ENCODE measurements around the gene STOX2. TPM values are rescaled to one million over a fixed set of nuclear protein-coding genes. Genes with fewer than 3 reads are reported as not detected.

Gene STOX2
- total and polyA plus RNA-seq, 10 of the 15 experiments (the other 5 are each of a cell fraction or from before 2014, with no cell fraction given) = 0.01 to 1.2 (median 0.18) TPM; not detected in 4

GRCh38 chr4:183855323-183856190, 49.5 kb upstream of the STOX2 start (continued):
- TF ChIP-seq GABPA (IDR thresholded peaks at IDR 0.05; ENCODE audit: low read depth) = no peak
- no peak for TF ChIP-seq IRF3 (IDR thresholded peaks at IDR 0.05)
- TF ChIP-seq SIX5 (IDR thresholded peaks at IDR 0.05; ENCODE audit: low read depth, low read length, severe bottlenecking) = no peak
- TF ChIP-seq ZBTB40 (IDR thresholded peaks at IDR 0.05; ENCODE audit: borderline replicate concordance) = no peak

- DNase-seq (ENCODE audit: low read depth, low spot score) (no peak), ATAC-seq (no peak), FAIRE-seq (no peak)
- no peak overlapping the region for H3K4me2 ChIP-seq (ENCODE audit: control insufficient read depth, insufficient read depth)
- ChIA-PET SMC1A (ENCODE audit: uncharacterized antibody, unreplicated experiment) (no interaction called here), RAD21 (ENCODE audit: unreplicated experiment) (no interaction called here), POLR2A (no interaction called here), CTCF (no interaction called here)
- intact Hi-C loops (cut with micrococcal nuclease; ENCODE audit: unreplicated experiment) = no loop called here
- 35% methylated on average over 5 of the region's 5 CpGs for WGBS (ENCODE audit: insufficient coverage, insufficient replicate concordance, low lambda C conversion rate, missing lambda C conversion rate)
- H3K4me1 ChIP-seq (ENCODE audit: control insufficient read depth, insufficient read depth, low read length) = no peaks in the 10 kb centered on the region
- H3K27me3 ChIP-seq (replicated peaks in 1 of 2; ENCODE audit: control insufficient read depth in 2 of 2, insufficient read depth in 2 of 2, low read length in 1 of 2) = peaks cover 2% of the 10 kb centered on the region in 2 experiments; a peak in 2 of 4 replicates
- H3K27ac ChIP-seq (ENCODE audit: control insufficient read depth, insufficient read depth) = no peak overlapping the region
- no peaks in the 10 kb centered on the region for H3K9me3 ChIP-seq (replicated peaks; ENCODE audit: control insufficient read depth, insufficient read depth, low read length)
- no peaks in the 10 kb centered on the region for H3K36me3 ChIP-seq (ENCODE audit: control insufficient read depth in 2 of 2, insufficient read depth in 2 of 2, low read length in 1 of 2)
- in situ Hi-C loops (cut with MboI) = no loop called here
- no peaks in the 10 kb centered on the region for H3K79me2 ChIP-seq (ENCODE audit: control insufficient read depth, insufficient read depth, low read length)
- H4K20me1 ChIP-seq (ENCODE audit: control insufficient read depth, insufficient read depth) = no peaks in the 10 kb centered on the region
- no peak overlapping the region for H3K9ac ChIP-seq (ENCODE audit: control insufficient read depth, insufficient read depth, low read length)
- no TSS peak for BruUV-seq (replicated peaks)
- H3K4me3 ChIP-seq = no peak overlapping the region
- H2AFZ ChIP-seq (ENCODE audit: control insufficient read depth, low read depth, low read length) = no peak overlapping the region
- TF ChIP-seq, protein P1, sequence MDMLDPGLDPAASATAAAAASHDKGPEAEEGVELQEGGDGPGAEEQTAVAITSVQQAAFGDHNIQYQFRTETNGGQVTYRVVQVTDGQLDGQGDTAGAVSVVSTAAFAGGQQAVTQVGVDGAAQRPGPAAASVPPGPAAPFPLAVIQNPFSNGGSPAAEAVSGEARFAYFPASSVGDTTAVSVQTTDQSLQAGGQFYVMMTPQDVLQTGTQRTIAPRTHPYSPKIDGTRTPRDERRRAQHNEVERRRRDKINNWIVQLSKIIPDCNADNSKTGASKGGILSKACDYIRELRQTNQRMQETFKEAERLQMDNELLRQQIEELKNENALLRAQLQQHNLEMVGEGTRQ (IDR thresholded peaks at IDR 0.05; ENCODE audit: borderline replicate concordance, low read depth, low read length) = no peak
- TF ChIP-seq EZH2 (IDR thresholded peaks at IDR 0.05; ENCODE audit: borderline replicate concordance, control insufficient read depth, low read depth, low read length) (no peak), MXI1 (IDR thresholded peaks at IDR 0.05; ENCODE audit: low read depth, low read length) (no peak), IKZF1 (conservative IDR thresholded peaks at IDR 0.05) (no peak), KLF5 (IDR thresholded peaks at IDR 0.05; ENCODE audit: partially characterized antibody) (no peak), FOS (IDR thresholded peaks at IDR 0.05; ENCODE audit: borderline replicate concordance, extremely low read depth, insufficient read length) (no peak)
- TF ChIP-seq, protein P2, sequence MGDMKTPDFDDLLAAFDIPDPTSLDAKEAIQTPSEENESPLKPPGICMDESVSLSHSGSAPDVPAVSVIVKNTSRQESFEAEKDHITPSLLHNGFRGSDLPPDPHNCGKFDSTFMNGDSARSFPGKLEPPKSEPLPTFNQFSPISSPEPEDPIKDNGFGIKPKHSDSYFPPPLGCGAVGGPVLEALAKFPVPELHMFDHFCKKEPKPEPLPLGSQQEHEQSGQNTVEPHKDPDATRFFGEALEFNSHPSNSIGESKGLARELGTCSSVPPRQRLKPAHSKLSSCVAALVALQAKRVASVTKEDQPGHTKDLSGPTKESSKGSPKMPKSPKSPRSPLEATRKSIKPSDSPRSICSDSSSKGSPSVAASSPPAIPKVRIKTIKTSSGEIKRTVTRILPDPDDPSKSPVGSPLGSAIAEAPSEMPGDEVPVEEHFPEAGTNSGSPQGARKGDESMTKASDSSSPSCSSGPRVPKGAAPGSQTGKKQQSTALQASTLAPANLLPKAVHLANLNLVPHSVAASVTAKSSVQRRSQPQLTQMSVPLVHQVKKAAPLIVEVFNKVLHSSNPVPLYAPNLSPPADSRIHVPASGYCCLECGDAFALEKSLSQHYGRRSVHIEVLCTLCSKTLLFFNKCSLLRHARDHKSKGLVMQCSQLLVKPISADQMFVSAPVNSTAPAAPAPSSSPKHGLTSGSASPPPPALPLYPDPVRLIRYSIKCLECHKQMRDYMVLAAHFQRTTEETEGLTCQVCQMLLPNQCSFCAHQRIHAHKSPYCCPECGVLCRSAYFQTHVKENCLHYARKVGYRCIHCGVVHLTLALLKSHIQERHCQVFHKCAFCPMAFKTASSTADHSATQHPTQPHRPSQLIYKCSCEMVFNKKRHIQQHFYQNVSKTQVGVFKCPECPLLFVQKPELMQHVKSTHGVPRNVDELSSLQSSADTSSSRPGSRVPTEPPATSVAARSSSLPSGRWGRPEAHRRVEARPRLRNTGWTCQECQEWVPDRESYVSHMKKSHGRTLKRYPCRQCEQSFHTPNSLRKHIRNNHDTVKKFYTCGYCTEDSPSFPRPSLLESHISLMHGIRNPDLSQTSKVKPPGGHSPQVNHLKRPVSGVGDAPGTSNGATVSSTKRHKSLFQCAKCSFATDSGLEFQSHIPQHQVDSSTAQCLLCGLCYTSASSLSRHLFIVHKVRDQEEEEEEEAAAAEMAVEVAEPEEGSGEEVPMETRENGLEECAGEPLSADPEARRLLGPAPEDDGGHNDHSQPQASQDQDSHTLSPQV (IDR thresholded peaks at IDR 0.05) = no peak
Measured at GRCh38 chr4:183857040-183857439, 48.1 kb upstream of the STOX2 start.

Data from GM12878 (cell line).